ENCODE data around the gene KAZN. TPM values are rescaled to one million over a fixed set of nuclear protein-coding genes. Genes with fewer than 3 reads are reported as not detected.

The KAZN gene
- total RNA-seq, 6 experiments from 2014 or later = 13.1 to 22.3 (median 20.7) TPM

DNA sequence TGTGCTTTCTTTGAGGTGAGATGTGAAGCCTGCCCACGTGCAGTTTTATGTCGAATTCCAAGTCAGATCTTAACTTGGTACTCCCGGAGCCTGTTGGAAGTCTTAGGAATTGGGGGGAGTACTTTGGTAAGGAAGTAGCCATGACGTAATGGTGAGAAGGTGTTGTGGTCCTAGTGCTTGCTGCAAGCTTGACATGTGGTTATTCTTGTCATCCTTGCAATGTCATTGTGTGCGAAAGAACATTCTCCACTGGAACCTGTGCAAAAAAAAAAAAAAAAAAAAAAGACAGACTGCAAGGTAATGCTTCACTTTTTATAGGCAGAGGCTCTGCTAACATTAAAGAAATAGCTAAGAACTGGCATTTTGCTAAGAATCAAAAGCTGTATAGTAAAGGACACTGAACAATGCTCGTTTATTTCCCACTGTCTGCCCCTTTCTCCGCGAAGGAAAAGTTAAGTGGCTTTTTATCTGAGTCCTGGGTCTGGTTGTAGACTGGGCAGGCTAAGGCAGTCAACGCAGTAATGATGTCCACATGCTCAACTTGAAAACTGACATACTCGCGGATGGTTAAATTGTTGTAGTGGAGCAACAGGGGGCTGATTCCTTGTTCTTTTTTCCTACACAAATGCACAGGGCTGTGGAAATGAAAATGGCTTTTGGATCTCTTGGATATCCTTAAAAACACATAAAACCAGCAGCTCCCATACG lies 2.1 kb downstream of the KAZN start:
- TF ChIP-seq, protein P1, sequence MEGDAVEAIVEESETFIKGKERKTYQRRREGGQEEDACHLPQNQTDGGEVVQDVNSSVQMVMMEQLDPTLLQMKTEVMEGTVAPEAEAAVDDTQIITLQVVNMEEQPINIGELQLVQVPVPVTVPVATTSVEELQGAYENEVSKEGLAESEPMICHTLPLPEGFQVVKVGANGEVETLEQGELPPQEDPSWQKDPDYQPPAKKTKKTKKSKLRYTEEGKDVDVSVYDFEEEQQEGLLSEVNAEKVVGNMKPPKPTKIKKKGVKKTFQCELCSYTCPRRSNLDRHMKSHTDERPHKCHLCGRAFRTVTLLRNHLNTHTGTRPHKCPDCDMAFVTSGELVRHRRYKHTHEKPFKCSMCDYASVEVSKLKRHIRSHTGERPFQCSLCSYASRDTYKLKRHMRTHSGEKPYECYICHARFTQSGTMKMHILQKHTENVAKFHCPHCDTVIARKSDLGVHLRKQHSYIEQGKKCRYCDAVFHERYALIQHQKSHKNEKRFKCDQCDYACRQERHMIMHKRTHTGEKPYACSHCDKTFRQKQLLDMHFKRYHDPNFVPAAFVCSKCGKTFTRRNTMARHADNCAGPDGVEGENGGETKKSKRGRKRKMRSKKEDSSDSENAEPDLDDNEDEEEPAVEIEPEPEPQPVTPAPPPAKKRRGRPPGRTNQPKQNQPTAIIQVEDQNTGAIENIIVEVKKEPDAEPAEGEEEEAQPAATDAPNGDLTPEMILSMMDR (IDR thresholded peaks at IDR 0.05) = no peak
- H3K36me3 Mint-ChIP-seq (ENCODE audit: low read depth) = no peaks in the 10 kb centered on the region
- H3K4me1 Mint-ChIP-seq (ENCODE audit: low read depth) = no peaks in the 10 kb centered on the region
- peaks cover 23% of the 10 kb centered on the region for H3K9me3 Mint-ChIP-seq
- no peak overlapping the region for H3K27ac Mint-ChIP-seq
- H3K4me3 Mint-ChIP-seq = no peak overlapping the region
- DNase-seq = no peak
- no peaks in the 10 kb centered on the region; the same call in 1 of the 2 replicates for H3K27me3 Mint-ChIP-seq (ENCODE audit: insufficient read depth)

DNA sequence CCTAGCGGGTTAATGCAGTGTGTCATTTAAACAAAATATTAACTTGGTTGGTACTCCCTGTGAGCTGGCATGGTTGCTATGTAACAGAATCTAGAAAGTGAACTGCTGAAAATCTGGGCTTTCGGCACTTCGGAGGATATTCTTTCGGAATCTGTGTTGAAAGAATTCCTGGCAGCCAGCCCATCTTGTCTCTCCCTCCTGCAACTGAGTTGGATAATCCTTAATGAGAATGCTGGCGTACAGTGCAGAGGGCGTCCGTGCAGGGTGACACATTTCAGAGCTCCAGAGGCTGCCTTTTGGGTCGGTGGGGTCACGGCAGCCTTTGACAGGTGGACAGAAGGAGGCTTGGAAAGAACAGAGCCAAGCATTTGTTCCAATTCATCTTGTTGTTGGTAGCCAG lies 3.7 kb downstream of the KAZN start:
- Mint-ChIP-seq H3K27ac (no peak overlapping the region), H3K9me3 (peaks cover 23% of the 10 kb centered on the region), H3K27me3 (ENCODE audit: insufficient read depth) (no peaks in the 10 kb centered on the region; the same call in 1 of the 2 replicates), H3K4me3 (no peak overlapping the region), H3K36me3 (ENCODE audit: low read depth) (no peaks in the 10 kb centered on the region), H3K4me1 (ENCODE audit: low read depth) (no peaks in the 10 kb centered on the region)
- no peak for DNase-seq
- TF ChIP-seq, protein P1 (IDR thresholded peaks at IDR 0.05) = no peak

DNA sequence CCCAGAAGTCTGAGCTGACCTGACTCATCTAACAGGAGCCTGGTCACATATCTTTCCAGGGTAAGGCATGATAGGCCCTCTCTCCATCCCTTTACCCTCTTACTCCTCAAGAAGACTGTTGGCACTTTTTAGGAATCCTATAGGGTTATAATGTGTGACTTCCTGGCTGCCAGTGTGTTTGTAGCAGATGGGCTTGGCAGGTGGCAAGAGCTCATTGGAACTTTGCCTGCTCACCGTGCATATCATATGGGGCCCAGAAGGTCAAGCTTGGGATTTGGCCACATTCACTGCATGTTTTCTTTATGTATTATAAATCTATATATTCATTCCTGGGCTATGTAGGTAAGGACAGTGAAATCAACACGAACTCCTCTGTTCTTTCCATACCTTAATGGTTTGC lies 5.2 kb downstream of the KAZN start:
- no peak overlapping the region for H3K4me3 Mint-ChIP-seq
- H3K27me3 Mint-ChIP-seq (ENCODE audit: insufficient read depth) = no peaks in the 10 kb centered on the region; the same call in 1 of the 2 replicates
- H3K9me3 Mint-ChIP-seq = peaks cover 31% of the 10 kb centered on the region
- H3K27ac Mint-ChIP-seq = no peak overlapping the region
- no peak for DNase-seq
- no peaks in the 10 kb centered on the region for H3K4me1 Mint-ChIP-seq (ENCODE audit: low read depth)
- TF ChIP-seq, protein P1 (IDR thresholded peaks at IDR 0.05) = no peak
- H3K36me3 Mint-ChIP-seq (ENCODE audit: low read depth) = no peaks in the 10 kb centered on the region

DNA sequence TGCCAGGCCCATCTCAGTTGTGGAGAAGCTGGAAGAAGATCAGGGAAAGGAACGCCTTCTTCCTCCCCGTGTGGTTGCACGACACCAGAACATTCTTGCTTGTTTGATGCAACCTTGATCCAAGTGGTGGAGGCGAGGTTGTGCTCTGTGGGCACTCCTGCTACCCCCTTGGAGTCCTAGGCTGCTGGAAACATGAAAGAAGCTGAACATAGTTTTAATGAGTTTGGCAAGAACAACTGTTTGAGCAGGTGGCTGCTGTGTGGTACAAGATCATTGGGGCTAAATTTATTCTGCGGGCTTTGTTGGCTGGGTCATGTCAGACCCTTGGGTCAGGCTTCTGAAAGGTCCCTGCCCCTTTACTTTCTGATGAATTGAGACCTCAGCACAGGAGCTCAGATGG lies 5.9 kb downstream of the KAZN start:
- no peak overlapping the region for H3K4me3 Mint-ChIP-seq

DNA sequence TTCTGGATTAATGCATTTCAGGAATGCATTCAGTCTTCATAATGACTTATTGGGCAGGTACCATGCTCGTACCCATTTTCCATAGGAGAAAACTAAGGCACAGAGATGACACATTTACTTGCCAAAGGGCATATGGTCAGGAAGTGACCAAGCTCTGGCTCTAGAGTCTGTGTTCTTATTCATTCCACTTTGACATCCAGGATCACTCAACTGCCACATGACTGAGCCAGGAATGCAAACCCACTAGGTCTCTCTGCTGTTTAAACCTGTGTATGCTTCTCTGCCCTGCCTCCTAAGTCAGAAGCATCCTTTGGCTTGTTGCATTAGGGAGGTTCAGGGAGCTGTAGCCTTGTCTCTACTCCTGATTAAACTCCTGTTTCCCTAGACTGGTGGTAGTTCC lies 7.5 kb downstream of the KAZN start:
- DNase-seq = no peak
- Mint-ChIP-seq H3K4me3 (no peak overlapping the region), H3K36me3 (ENCODE audit: low read depth) (no peaks in the 10 kb centered on the region), H3K27me3 (ENCODE audit: insufficient read depth) (no peaks in the 10 kb centered on the region), H3K9me3 (peaks cover 52% of the 10 kb centered on the region), H3K4me1 (ENCODE audit: low read depth) (no peaks in the 10 kb centered on the region), H3K27ac (no peak overlapping the region)
- TF ChIP-seq, protein P1 (IDR thresholded peaks at IDR 0.05) = no peak

More for the DNA sequence above, 5.9 kb downstream of the KAZN start:
- H3K4me1 Mint-ChIP-seq (ENCODE audit: low read depth) = no peaks in the 10 kb centered on the region
- TF ChIP-seq, protein P1 (IDR thresholded peaks at IDR 0.05) = no peak
- H3K36me3 Mint-ChIP-seq (ENCODE audit: low read depth) = no peaks in the 10 kb centered on the region
- no peak overlapping the region for H3K27ac Mint-ChIP-seq
- H3K27me3 Mint-ChIP-seq (ENCODE audit: insufficient read depth) = no peaks in the 10 kb centered on the region; the same call in 1 of the 2 replicates
- DNase-seq = no peak
- H3K9me3 Mint-ChIP-seq = peaks cover 37% of the 10 kb centered on the region

Data from HFFc6 (cell line).